IMR-90 (cell line): ENCODE results near the gene POLR2L. TPM values are rescaled to one million over a fixed set of nuclear protein-coding genes. Genes with fewer than 3 reads are reported as not detected.
A peak's percentile ranks its signal among the peaks of the same experiment; 100 is the strongest.

Source experiments
- ATAC-seq: fragments of 200-7000 bp; cut with Tn5 transposase; 2 replicates; pipeline ENCODE4 v1.9.1; 2020; ENCODE audit warnings: low read depth, mild to moderate bottlenecking, moderate library complexity
- BruUV-seq: library from RNA; stranded (reverse); fragments of 400-500 nt; replicated peaks from 2 replicates; lab custom pipeline; 2021; lab: Mats Ljungman, UMichigan
- CTCF ChIA-PET: fragments of 300-600 bp; formaldehyde crosslinking; extraction: SDS; loops from one replicate; lab custom pipeline; 2021; ENCODE audit warnings: antibody characterized with exemption; lab: Yijun Ruan, JAX
- POLR2A ChIA-PET: fragments of 300-600 bp; sonication (Branson Sonifier 250); formaldehyde crosslinking; loops from one replicate; lab custom pipeline; 2022; ENCODE audit warnings: antibody characterized with exemption; ENCODE audit not compliant: unreplicated experiment; lab: Charles Lee
- DNase-seq: peaks from one replicate; pipeline ENCODE4 v3.0.0; 2013
- H2AFZ ChIP-seq: replicated peaks from 2 replicates; pipeline ENCODE3; 2013; ENCODE audit warnings: low read length, mild to moderate bottlenecking; ENCODE audit not compliant: poor library complexity
- H2AK5ac ChIP-seq: 2 replicates; pipeline ENCODE4 v1.6.1; 2013; ENCODE audit warnings: low read depth, low read length, inconsistent platforms
- H2AK9ac ChIP-seq: replicated peaks from 2 replicates; pipeline ENCODE3; 2013; ENCODE audit warnings: mild to moderate bottlenecking, low read depth, low read length, moderate library complexity; ENCODE audit not compliant: poor library complexity
- H2BK120ac ChIP-seq: 2 replicates; pipeline ENCODE4 v1.6.1; 2013; ENCODE audit warnings: low read depth, low read length, inconsistent platforms
- H2BK15ac ChIP-seq: 3 replicates; pipeline ENCODE4 v1.6.1; 2013; ENCODE audit warnings: low read depth, low read length, inconsistent platforms
- H2BK20ac ChIP-seq: 2 replicates; pipeline ENCODE4 v1.6.1; 2013; ENCODE audit warnings: low read depth, mild to moderate bottlenecking, inconsistent platforms, low read length, moderate library complexity
- H2BK5ac ChIP-seq: 2 replicates; pipeline ENCODE4 v1.6.1; 2013; ENCODE audit warnings: mild to moderate bottlenecking, low read depth, low read length, inconsistent platforms; ENCODE audit not compliant: poor library complexity, severe bottlenecking
- H3K14ac ChIP-seq: replicated peaks from 2 replicates; pipeline ENCODE4 v1.6.1; 2013; ENCODE audit warnings: low read depth, low read length, inconsistent platforms
- H3K18ac ChIP-seq: 2 replicates; pipeline ENCODE4 v1.6.1; 2013; ENCODE audit warnings: low read depth, low read length, control low read depth
- H3K23ac ChIP-seq: 2 replicates; pipeline ENCODE4 v1.6.1; 2013; ENCODE audit warnings: low read depth, low read length, inconsistent platforms
- H3K27ac ChIP-seq: 2 replicates; pipeline ENCODE4 v1.5.1; 2013; ENCODE audit warnings: mild to moderate bottlenecking, control low read depth, low read length; ENCODE audit not compliant: insufficient read depth
- H3K27me3 ChIP-seq: 2 replicates; pipeline ENCODE4 v1.6.1; 2013; ENCODE audit warnings: low read length; ENCODE audit not compliant: control insufficient read depth, insufficient read depth
- H3K36me3 ChIP-seq: 2 replicates; pipeline ENCODE4 v1.6.1; 2013; ENCODE audit warnings: low read length, mixed read lengths; ENCODE audit not compliant: control insufficient read depth, insufficient read depth
- H3K4ac ChIP-seq: 2 replicates; pipeline ENCODE4 v1.6.1; 2013; ENCODE audit warnings: low read depth, low read length, inconsistent platforms
- H3K4me1 ChIP-seq: 2 replicates; pipeline ENCODE4 v1.6.1; 2013; ENCODE audit warnings: low read length, mixed read lengths; ENCODE audit not compliant: control insufficient read depth, insufficient read depth
- H3K4me2 ChIP-seq: 2 replicates; pipeline ENCODE4 v1.6.1; 2013; ENCODE audit warnings: low read depth, mild to moderate bottlenecking, control low read depth, low read length, moderate library complexity
- H3K4me3 ChIP-seq: 2 replicates; pipeline ENCODE4 v1.5.1; 2013; ENCODE audit warnings: low read depth, mild to moderate bottlenecking, control low read depth, low read length, moderate library complexity; ENCODE audit not compliant: insufficient read depth
- H3K56ac ChIP-seq: 2 replicates; pipeline ENCODE4 v1.6.1; 2013; ENCODE audit warnings: low read length, inconsistent platforms; ENCODE audit not compliant: insufficient read depth; ENCODE audit errors: extremely low read depth
- H3K79me1 ChIP-seq, 2 experiments: 2 replicates each; pipeline ENCODE4 v1.6.1; 2013; ENCODE audit warnings: low read length in 2 of 2, inconsistent platforms in 1 of 2, low read depth in 1 of 2
- H3K9ac ChIP-seq: 2 replicates; pipeline ENCODE4 v1.6.1; 2013; ENCODE audit warnings: low read depth, low read length, control low read depth
- H3K9me1 ChIP-seq: 2 replicates; pipeline ENCODE4 v1.6.1; 2013; ENCODE audit warnings: low read length, inconsistent platforms; ENCODE audit not compliant: insufficient read depth
- H3K9me3 ChIP-seq: 2 replicates; pipeline ENCODE4 v1.6.1; 2013; ENCODE audit warnings: low read length; ENCODE audit not compliant: control insufficient read depth, insufficient read depth
- H4K20me1 ChIP-seq: 2 replicates; pipeline ENCODE4 v1.6.1; 2013; ENCODE audit warnings: low read length, inconsistent platforms; ENCODE audit not compliant: insufficient read depth
- H4K5ac ChIP-seq: 2 replicates; pipeline ENCODE4 v1.6.1; 2013; ENCODE audit warnings: mild to moderate bottlenecking, low read depth, low read length, control low read depth
- H4K8ac ChIP-seq, 2 experiments: 2 replicates each; pipeline ENCODE4 v1.6.1; 2013; ENCODE audit warnings: low read depth in 2 of 2, low read length in 2 of 2, control low read depth in 1 of 2, inconsistent platforms in 1 of 2
- H4K91ac ChIP-seq: 2 replicates; pipeline ENCODE4 v1.6.1; 2013; ENCODE audit warnings: low read depth, low read length, inconsistent platforms; ENCODE audit not compliant: insufficient read depth
- CHD1 ChIP-seq: IDR thresholded peaks from 2 replicates; pipeline ENCODE4 v1.6.1; 2012; ENCODE audit warnings: low read depth, low read length, improper control_type of control experiment
- ELK1 ChIP-seq: fragments of 150-350 bp; IDR thresholded peaks from 2 replicates; pipeline ENCODE4 v1.6.1; 2016; ENCODE audit warnings: low read depth, mild to moderate bottlenecking, low read length, moderate library complexity, borderline replicate concordance
- WGBS, 2 experiments: methylation state at CpG; one replicate each; pipeline versions ENCODE4 v1.1.5 to v1.1.7; 2013; ENCODE audit warnings: missing lambda C conversion rate in 2 of 2; ENCODE audit not compliant: insufficient read length in 1 of 2; ENCODE audit errors: extremely low coverage in 2 of 2; 5-methylcytosine and 5-hydroxymethylcytosine counted together
- dilution Hi-C: fragments of 300-500 bp; cut with HindIII; formaldehyde crosslinking; loops from one replicate; pipeline ENCODE4 v1.14.3; 2018; ENCODE audit warnings: low sequenced_read_pairs; ENCODE audit not compliant: unreplicated experiment
- in situ Hi-C: fragments of 300-500 bp; cut with MboI; formaldehyde crosslinking; loops from 3 replicates; pipeline ENCODE4 v1.14.3; 2019; ENCODE audit warnings: low sequenced_read_pairs, inconsistent platforms, mixed read lengths
- intact Hi-C: fragments of 100-400 bp; cut with micrococcal nuclease; formaldehyde crosslinking; loops from 2 replicates; pipeline ENCODE4 v1.10.0; 2022
- polyA plus RNA-seq, 3 experiments: library from polyadenylated mRNA; depleted of rRNA; stranded (reverse); fragments of >200 nt; gene quantifications; 2 replicates each; pipeline ENCODE4 v1.2.3, GENCODE V29; 2012; ENCODE audit warnings: low replicate concordance in 1 of 3
- total RNA-seq: library from RNA; depleted of rRNA; stranded (reverse); fragments of >200 nt; gene quantifications from 2 replicates; pipeline ENCODE4 v1.2.3, GENCODE V29; 2012

POLR2L gene
- total and polyA plus RNA-seq, 2 of the 4 experiments (the other 2 are of a cell fraction): 44.4 to 416 TPM

GRCh38 chr11:802693-803466 lies 39.4 kb downstream of the POLR2L start:
- peak overlapping the region; percentile 63 for H2AFZ ChIP-seq
- in situ Hi-C loops (no loop called here), intact Hi-C loops (no loop called here), dilution Hi-C loops (no loop called here)
- H2BK5ac ChIP-seq: no peak overlapping the region
- H2BK120ac ChIP-seq: no peak overlapping the region
- TF ChIP-seq CHD1 (no peak), ELK1 (no peak)
- ChIA-PET POLR2A (interaction anchor here (0.6 kb wide), 1 partner anchor 39 kb away, joined by 3 read pairs; no protein-coding TSS in a partner anchor), CTCF (no interaction called here)
- no peak overlapping the region for H3K18ac ChIP-seq
- H3K14ac ChIP-seq: no peak overlapping the region
- H4K20me1 ChIP-seq: peaks cover under 1% of the 10 kb centered on the region; the same call in 1 of the 2 replicates
- no peak overlapping the region for H3K23ac ChIP-seq
- BruUV-seq: no TSS peak
- H3K9me1 ChIP-seq: no peaks in the 10 kb centered on the region
- H3K4ac ChIP-seq: no peak overlapping the region
- peaks cover 18% of the 10 kb centered on the region for H3K4me1 ChIP-seq
- H3K9ac ChIP-seq: no peak overlapping the region
- DNase-seq (no peak), ATAC-seq (no peak)
- peaks cover 2 to 33% of the 10 kb centered on the region in 2 experiments; a peak in 3 of 4 replicates for H3K79me1 ChIP-seq
- no peak overlapping the region for H3K4me3 ChIP-seq
- H2AK5ac ChIP-seq: no peak overlapping the region
- H2AK9ac ChIP-seq: peak overlapping the region; percentile 82
- no peak overlapping the region for H4K8ac ChIP-seq
- H4K5ac ChIP-seq: no peak overlapping the region
- H3K4me2 ChIP-seq: peak overlapping the region; percentile 99; the same call in 1 of the 2 replicates
- no peak overlapping the region for H2BK20ac ChIP-seq
- H3K56ac ChIP-seq: no peak overlapping the region
- H3K9me3 ChIP-seq: no peaks in the 10 kb centered on the region
- H3K36me3 ChIP-seq: peaks cover 26% of the 10 kb centered on the region
- no peak overlapping the region for H4K91ac ChIP-seq
- no peak overlapping the region for H2BK15ac ChIP-seq
- 94% methylated on average over 23 of the region's 28 CpGs; no CpG with 5 or more reads in 1 of the 2 experiments for WGBS, 2 experiments
- no peaks in the 10 kb centered on the region for H3K27me3 ChIP-seq
- no peak overlapping the region for H3K27ac ChIP-seq
